NCI-H345 treated with DMSO at 0.1 percent for 48 hours (cell line): ENCODE measurements around the gene OPCML.

ENCODE experiments used
- DNase-seq: peaks from one replicate; lab custom pipeline; 2025; ENCODE audit not compliant: unreplicated experiment; lab: John Stamatoyannopoulos, UW

The OPCML gene

DNA sequence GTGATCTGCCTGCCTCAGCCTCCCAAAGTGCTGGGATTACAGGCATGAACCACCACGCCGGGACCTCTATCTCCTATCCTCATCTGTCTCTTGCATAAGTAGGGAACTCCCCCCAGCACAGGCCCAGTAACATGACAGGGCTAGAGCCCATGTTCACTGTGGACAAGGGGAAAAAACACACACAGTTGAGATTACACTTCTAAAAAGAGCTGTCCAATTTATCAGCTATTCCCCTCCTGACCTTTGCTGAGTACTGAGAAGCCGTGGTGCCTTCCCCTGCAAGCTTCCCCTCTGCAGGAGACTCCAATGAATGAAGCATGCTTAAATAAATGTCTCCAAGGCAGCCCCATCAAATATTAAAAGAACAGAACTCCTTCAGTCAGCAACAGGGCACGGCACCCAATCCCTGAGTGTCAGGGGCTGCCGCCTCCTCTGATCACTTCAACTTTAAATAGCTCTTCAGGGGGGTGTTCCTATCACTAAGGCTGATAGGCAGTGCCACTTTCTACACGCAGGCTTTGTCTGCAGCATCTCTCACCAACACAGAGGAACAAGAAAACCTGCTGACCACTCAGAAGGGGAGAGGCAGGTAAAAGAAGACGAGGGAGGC lies 385.5 kb downstream of the OPCML start:
- DNase-seq: no peak

DNA sequence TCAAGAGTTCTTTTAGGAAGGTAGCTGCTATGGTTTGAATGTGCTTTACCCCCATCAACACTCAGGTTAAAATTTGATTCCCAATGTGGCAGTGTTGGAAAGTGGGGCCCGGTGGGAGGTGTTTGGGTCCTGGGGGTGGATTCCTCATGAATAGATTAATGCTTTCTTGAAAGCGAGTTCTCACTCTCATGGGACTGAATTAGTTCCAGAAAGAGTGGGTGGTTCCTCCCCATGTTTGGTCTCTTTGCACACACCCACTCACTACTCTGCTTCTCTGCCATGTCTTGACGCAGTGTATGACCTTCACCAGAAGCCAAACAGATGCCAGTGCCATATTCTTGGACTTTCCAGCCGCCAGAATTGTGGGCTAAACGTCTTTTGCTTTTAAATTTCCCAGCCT lies 394.4 kb downstream of the OPCML start:
- DNase-seq: no peak

- no peak for DNase-seq
Measured at GRCh38 chr11:133137270-133137669, 395.0 kb downstream of the OPCML start.

- no peak for DNase-seq
Measured at GRCh38 chr11:133136376-133136775, 395.9 kb downstream of the OPCML start.

GRCh38 chr11:133134314-133135173 lies 397.8 kb downstream of the OPCML start:
- DNase-seq: peak; percentile 45

DNA sequence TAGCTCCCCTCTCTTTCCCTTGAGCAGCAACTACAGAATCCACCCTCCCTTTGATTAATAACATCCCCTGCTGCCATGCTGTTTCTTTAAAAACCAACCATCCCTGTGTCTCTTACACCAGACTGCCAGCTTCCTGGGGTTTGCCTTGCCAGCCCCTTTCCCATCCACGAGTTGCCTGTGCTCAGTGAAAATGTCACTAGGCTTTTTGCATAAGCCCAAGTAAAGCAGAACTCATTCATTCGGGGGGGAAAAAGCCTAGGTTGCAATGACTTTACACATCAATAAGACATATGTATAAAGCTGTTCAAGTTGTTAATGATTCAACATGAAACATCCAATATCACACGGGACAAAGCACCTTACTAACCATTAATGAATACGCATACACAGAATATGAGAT lies 398.7 kb downstream of the OPCML start:
- no peak for DNase-seq

DNA sequence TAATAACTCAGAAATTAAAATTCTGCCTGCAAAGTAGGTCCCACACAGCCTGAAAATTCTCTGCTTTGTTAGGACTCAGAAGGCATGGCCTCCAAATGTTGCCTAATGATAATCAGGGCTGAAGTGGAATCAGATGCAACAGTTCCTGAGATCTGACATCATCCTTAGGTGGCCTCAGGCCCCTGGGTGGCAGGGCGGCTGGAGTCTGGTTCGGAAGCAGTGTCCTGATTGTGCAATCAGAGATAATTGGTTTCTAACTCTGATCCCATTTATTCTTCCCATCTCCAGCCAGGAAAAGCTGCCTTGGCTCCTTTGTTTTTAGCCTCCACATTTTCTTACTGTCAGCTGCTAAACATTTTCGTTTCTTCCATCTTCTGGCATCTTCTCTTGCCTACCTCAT lies 399.3 kb downstream of the OPCML start:
- no peak for DNase-seq

- no peak for DNase-seq
Measured at GRCh38 chr11:133127741-133128140, 404.6 kb downstream of the OPCML start.

DNA sequence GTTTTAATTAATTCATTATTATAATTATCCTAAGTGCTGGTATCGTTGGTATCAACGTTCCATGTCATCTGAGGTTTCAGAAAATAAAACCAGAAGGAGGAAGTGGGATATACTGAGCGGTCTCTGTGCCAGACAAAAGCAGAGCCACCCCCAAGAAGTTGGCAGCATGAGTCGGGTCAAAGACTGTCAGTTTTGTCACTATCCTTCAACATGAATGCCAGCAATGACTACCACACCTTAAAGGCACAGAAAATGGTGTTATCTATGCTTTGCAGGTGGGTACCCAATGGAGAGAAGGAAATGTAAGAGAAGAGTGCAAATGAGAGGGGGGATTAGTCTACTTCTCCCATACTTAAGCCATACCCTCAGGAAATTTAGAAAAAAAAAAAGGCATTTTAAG lies 408.5 kb downstream of the OPCML start:
- DNase-seq: no peak

DNA sequence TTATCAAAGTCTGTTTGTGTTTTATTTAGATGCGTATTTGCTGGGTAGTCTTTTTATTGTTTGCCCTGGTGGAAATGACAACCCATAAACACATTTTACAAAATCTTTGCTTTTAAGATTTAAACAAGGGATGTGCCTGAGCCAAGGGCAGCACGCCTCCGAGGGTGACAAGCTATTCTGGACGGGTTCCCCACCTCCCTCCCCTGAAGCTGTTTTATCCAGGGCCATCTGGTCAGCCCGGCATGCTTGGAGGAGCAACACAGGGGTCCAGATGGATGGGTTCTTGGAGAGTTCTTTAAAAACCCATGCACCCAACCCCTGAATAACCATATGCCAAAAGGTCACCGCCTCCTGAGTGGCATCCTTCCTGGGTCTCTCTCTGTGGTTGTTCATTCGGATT lies 408.9 kb downstream of the OPCML start:
- no peak for DNase-seq

GRCh38 chr11:133122256-133122655 lies 410.0 kb downstream of the OPCML start:
- DNase-seq: no peak

DNA sequence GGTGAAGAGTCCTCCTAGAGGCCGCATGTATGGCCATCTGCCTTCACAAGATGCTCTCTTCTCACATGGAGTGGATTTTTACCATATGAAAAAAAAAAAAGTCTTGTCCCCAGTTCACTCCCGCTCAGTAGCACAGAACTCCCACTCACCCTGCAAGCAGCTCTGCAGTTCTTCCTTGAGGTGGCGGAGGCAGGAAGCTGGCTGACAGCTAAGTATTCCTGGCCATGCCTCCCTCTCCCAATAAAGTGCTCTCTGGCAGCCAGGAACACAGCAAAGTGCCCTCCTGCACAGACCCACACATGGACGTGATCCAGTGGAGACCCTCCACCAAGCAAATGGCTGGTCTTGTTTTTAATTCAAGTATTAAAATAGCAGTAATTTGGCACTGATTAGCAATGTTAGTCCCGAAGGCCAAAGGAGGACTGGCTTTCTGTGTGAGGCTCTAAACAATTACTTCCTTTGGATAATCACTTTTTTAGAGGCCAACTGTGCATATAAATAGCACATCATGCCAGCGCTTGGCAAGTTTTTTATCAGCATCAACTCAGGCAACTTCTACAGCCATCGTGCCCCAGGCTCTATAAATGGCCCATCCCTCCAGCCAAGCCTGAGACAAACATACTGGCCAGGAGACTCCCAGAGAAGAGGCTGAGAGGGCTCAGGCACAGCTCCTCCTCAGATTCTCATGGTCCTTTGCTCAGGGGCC lies 413.6 kb downstream of the OPCML start:
- no peak for DNase-seq

DNA sequence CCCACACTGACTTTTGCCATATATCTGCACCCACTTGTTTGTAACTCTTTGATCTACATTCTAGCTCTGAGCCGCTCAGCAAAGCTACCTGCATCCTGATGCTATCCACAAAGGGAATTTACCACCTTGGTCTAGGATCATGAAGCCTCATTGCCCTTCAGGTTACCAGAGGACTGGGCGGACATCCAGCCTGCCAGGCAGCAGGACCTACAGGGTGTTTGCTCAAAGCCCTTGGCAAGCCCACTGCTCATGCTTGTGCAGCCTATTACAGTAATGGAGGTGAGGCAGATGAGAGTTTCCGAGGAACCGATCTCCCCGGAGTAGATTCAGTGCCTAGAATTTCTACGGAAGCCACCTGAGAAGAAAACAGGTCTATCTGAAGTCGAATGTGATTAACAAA lies 417.2 kb downstream of the OPCML start:
- DNase-seq: no peak

DNA sequence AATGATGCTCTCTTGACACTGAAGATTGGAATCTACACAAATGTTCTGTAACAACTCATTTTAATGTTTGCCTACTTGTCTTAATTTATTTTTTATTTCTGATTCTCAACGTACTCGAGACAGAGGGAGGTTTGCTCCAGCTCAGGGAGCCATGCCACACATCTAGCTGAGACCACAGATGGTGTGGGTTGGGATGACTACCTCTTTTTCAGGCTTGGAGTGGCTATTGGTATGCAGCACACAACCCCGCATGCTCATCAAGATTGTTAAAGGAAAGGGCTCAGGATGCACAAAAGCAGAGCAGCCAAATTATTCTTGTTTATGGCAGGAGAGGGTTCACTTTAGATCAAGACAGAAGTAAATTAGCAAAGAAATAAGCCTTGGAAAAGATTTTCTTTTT lies 424.5 kb downstream of the OPCML start:
- no peak for DNase-seq

DNA sequence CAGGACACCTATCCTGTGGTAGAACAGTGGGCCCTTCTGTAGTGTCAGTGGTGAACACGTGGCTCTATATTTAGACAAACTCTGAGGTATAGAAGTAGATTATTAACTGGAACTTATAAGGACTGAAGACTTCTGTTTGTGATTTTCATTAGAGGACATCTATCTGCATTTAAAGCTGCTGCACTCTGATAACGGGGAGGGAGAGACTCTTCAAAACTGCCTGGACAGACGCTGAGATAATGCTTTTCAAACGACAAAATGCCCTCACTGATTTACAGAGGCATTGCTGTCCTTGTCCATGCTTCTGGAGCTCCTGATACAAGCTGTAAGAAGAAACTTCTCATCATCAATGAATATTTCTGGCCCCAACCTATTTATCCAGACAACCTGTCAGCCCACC lies 425.2 kb downstream of the OPCML start:
- DNase-seq: no peak

DNA sequence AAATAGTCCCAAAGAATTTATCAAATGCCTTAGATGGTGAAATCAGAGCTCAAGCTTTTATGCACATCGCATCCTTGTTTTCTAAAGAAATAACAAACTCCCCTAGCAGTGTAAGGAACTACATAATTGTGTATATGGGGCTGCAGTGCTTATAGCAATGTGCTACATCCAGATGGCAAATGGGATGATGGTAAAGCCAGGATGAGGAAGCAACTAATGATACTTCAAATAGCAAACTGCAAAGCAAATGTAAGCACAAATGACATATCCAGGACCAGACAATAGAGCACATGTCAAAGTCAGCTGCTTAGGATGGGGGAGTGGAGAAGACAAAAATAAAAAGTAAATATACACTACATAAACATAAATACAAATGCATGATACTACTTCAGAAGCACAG lies 425.9 kb downstream of the OPCML start:
- DNase-seq: no peak

- no peak for DNase-seq
Measured at GRCh38 chr11:133104009-133104744, 428.1 kb downstream of the OPCML start.

- DNase-seq: no peak
Measured at GRCh38 chr11:133096981-133097380, 435.3 kb downstream of the OPCML start.

GRCh38 chr11:133086518-133086917 lies 445.8 kb downstream of the OPCML start:
- no peak for DNase-seq

DNA sequence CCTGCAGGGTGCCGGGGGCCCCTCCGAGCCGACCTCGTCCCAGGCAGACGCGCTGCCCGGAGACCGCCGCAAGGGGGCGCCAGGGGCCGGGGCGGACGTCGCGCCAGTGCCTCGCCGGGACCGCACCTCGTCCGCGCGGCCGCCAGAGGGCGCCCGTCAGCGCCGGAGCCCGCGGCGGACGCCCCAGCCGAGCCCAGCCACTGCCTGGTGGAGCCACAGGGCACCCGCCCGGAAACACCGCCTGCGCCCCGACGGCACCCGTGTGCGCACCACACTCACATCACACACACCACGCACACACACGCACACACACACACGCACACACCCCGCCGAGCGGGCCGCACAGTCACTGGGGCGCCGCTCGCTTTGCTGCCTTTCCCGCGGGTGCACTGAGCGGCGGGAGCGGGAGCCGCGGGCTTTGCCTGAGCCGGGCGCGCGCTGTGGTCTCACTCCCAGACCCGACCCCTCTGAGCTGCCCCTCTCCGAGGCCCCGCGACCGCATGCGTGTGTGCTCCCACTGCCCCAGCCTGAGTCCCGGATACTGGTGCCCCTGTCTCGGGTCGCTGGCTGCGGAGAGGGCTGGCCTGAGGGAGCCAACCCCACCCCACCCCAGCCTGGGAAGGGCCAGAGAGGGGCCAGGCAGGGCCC lies 449.3 kb downstream of the OPCML start:
- peak; percentile 52 for DNase-seq

- no peak for DNase-seq
Measured at GRCh38 chr11:133082453-133082781, 449.9 kb downstream of the OPCML start.
